ENCODE data around the gene UBE2QL1. TPM values are rescaled to one million over a fixed set of nuclear protein-coding genes. Genes with fewer than 3 reads are reported as not detected.
"Not testable (repeated sequence)": the region's sequence is repeated elsewhere in the genome, so short reads cannot be mapped to it uniquely, and the experiment has no call there.

Gene UBE2QL1
- total RNA-seq, 2 donors from 2014 or later, result 0.05 TPM; not detected in 1

GRCh38 chr5:6505416-6505755 lies 56.7 kb downstream of the UBE2QL1 start:
- no peak for ATAC-seq
- Mint-ChIP-seq H3K27me3 (peaks cover 46% of the 10 kb centered on the region), H3K4me3 (no peak overlapping the region), H3K36me3 (ENCODE audit: low read depth) (peaks cover 2% of the 10 kb centered on the region), H3K4me1 (no peaks in the 10 kb centered on the region), H3K27ac (no peak overlapping the region)
- no peak for DNase-seq
- H3K9me3 ChIP-seq (ENCODE audit: control insufficient read depth, low read length, poor library complexity, severe bottlenecking), result no peaks in the 10 kb centered on the region

DNA sequence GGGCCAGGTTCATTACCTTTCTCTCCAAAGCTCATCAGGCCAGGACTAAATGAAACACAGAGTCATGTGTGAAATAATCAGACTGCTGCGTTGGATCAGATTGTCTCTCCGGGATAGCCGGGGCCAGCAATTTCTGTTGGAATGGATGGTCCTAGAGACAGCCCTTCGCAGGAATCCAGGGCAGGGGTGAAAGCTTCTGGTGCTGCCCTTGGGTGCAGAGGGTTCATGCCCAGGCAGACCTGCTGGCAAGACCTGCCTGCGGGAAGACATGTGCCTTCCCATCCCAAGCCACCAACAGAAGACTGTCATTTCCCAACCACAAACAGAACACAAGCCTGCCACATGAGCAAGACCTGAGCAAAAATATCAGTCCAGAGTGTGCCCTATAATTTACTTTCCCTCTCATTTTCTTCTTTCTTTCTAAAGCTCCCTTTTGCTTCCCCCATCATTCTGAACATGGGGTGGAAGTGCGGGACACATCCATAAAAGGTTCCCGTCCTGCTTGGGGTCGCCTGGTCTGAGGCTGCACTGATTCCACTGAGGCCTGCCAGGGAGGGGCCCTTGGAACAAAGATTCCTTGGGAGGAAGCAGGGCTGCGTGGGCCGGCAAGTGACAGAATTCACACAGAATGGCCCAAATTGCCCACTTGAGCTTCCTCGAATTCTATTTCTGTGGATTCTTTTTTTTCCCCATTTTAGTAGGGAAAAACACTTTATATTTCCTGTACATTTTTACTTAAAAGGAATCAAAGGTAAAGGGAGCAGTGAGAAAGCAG lies 57.3 kb downstream of the UBE2QL1 start:
- Mint-ChIP-seq H3K4me3 (no peak overlapping the region), H3K27ac (no peak overlapping the region), H3K27me3 (peaks cover 46% of the 10 kb centered on the region), H3K4me1 (no peaks in the 10 kb centered on the region), H3K36me3 (ENCODE audit: low read depth) (peaks cover 2% of the 10 kb centered on the region)
- ATAC-seq (no peak), DNase-seq (no peak)
- no peaks in the 10 kb centered on the region for H3K9me3 ChIP-seq (ENCODE audit: control insufficient read depth, low read length, poor library complexity, severe bottlenecking)

GRCh38 chr5:6506611-6507010 lies 58.0 kb downstream of the UBE2QL1 start:
- Mint-ChIP-seq H3K36me3 (ENCODE audit: low read depth) (peaks cover 2% of the 10 kb centered on the region), H3K27me3 (peaks cover 46% of the 10 kb centered on the region), H3K4me1 (no peaks in the 10 kb centered on the region), H3K4me3 (no peak overlapping the region), H3K27ac (no peak overlapping the region)
- H3K9me3 ChIP-seq (ENCODE audit: control insufficient read depth, low read length, poor library complexity, severe bottlenecking), result no peaks in the 10 kb centered on the region
- no peak for DNase-seq
- no peak for ATAC-seq

DNA sequence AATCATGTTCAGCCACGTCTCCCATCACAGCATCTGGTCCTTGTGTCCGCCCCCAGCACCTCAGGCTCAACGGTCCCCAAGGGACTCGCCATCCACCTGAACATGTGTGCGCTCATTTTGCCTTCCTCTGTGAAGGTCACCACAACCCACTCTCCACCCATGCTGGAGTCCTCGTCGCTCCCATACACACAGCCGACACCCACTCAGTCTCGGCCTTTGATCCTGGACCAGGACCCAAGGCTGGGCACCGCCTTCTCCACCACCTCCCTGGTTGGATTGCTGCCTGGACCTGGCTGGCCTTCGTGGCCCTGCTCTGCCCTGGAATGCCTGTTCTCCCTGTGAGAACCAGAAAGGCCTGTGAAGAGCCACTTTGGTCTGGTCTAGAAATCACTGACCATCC lies 60.3 kb downstream of the UBE2QL1 start:
- H3K4me3 Mint-ChIP-seq, result no peak overlapping the region
- H3K36me3 Mint-ChIP-seq (ENCODE audit: low read depth), result peaks cover 2% of the 10 kb centered on the region
- H3K27me3 Mint-ChIP-seq, result peaks cover 39% of the 10 kb centered on the region
- no peak for ATAC-seq
- H3K9me3 ChIP-seq (ENCODE audit: control insufficient read depth, low read length, poor library complexity, severe bottlenecking), result no peaks in the 10 kb centered on the region
- H3K27ac Mint-ChIP-seq, result no peak overlapping the region
- H3K4me1 Mint-ChIP-seq, result no peaks in the 10 kb centered on the region
- no peak for DNase-seq

- peaks cover 2% of the 10 kb centered on the region for H3K36me3 Mint-ChIP-seq (ENCODE audit: low read depth)
Observed at GRCh38 chr5:6510132-6510531, 61.5 kb downstream of the UBE2QL1 start.

DNA sequence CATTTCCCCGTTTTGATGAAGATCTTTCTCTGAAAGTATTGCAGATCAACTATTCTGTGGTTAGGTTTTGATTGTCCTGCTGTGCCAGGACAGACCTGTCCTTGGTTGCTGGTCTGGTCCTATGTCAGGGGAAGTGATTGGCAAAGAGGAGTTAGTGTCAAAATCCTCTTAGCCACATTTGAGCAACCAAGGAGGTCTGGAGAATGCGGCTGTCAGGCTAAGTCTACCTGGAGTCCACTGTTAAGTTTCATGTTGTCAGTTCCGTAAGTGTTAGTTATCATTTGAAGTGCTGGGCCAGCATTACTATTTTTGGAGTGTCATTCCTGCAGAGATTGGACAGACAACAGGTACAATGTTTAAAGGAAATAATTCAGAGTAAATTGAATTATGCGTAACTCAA lies 62.3 kb downstream of the UBE2QL1 start:
- H3K4me1 Mint-ChIP-seq, result no peaks in the 10 kb centered on the region
- no peak for DNase-seq
- no peak overlapping the region for H3K4me3 Mint-ChIP-seq
- ATAC-seq, result no peak
- H3K36me3 Mint-ChIP-seq (ENCODE audit: low read depth), result no peaks in the 10 kb centered on the region
- H3K27me3 Mint-ChIP-seq, result peaks cover 24% of the 10 kb centered on the region
- no peaks in the 10 kb centered on the region for H3K9me3 ChIP-seq (ENCODE audit: control insufficient read depth, low read length, poor library complexity, severe bottlenecking)
- no peak overlapping the region for H3K27ac Mint-ChIP-seq

More at GRCh38 chr5:6510132-6510531, 61.5 kb downstream of the UBE2QL1 start:
- H3K4me3 Mint-ChIP-seq, result no peak overlapping the region
- H3K27ac Mint-ChIP-seq, result no peak overlapping the region
- peaks cover 33% of the 10 kb centered on the region for H3K27me3 Mint-ChIP-seq
- ATAC-seq, result no peak
- no peaks in the 10 kb centered on the region for H3K9me3 ChIP-seq (ENCODE audit: control insufficient read depth, low read length, poor library complexity, severe bottlenecking)
- no peak for DNase-seq
- no peaks in the 10 kb centered on the region for H3K4me1 Mint-ChIP-seq

DNA sequence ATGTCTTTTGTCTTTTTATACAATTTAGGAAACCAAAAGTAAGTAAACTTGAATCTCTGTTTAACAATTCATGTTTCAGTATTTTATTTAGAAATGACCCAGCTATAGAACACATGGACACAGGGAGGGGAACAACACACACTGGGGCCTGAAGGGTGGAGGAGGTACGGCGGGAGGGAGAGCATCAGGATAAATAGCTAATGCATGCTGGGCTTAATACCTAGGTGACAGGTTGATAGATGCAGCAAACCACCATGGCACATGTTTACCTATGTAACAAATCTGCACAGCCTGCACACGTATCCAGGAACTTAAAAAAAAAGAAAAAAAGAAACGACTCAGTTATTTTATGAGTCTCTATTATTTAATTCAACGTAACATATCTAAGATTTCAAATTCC lies 67.2 kb downstream of the UBE2QL1 start:
- H3K9me3 ChIP-seq (ENCODE audit: control insufficient read depth, low read length, poor library complexity, severe bottlenecking); H3K4me3 Mint-ChIP-seq; ATAC-seq; H3K27ac Mint-ChIP-seq; H3K36me3 Mint-ChIP-seq (ENCODE audit: low read depth); DNase-seq; H3K4me1 Mint-ChIP-seq: not testable (repeated sequence)
- peaks cover 24% of the 10 kb centered on the region for H3K27me3 Mint-ChIP-seq

DNA sequence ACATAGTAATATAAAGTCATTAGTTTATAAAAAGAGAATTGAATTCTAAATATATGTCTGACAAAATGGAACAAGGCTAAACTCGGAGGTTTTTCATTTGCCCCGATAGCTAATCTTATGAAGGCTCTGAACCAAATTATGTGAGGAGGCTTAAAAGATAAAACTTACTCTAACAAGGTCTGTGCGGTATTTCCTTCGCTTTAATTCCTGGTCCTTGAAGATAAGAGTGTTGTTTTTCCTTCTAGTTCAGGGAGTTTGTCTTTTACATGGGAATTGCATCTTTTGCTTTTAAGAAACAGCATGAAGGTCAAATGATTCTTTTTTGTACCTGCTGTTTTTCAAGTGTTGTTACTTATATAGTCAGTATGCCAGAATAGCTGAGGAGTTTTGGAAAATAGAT lies 68.2 kb downstream of the UBE2QL1 start:
- Mint-ChIP-seq H3K27me3 (peaks cover 34% of the 10 kb centered on the region), H3K4me3 (no peak overlapping the region), H3K36me3 (ENCODE audit: low read depth) (no peaks in the 10 kb centered on the region), H3K27ac (no peak overlapping the region), H3K4me1 (peaks cover 3% of the 10 kb centered on the region)
- DNase-seq (no peak), ATAC-seq (no peak)
- H3K9me3 ChIP-seq (ENCODE audit: control insufficient read depth, low read length, poor library complexity, severe bottlenecking), result no peaks in the 10 kb centered on the region

- Mint-ChIP-seq H3K4me3 (no peak overlapping the region), H3K4me1 (peaks cover 3% of the 10 kb centered on the region), H3K36me3 (ENCODE audit: low read depth) (no peaks in the 10 kb centered on the region), H3K27me3 (peaks cover 41% of the 10 kb centered on the region), H3K27ac (no peak overlapping the region)
- DNase-seq (no peak), ATAC-seq (no peak)
- H3K9me3 ChIP-seq (ENCODE audit: control insufficient read depth, low read length, poor library complexity, severe bottlenecking), result no peaks in the 10 kb centered on the region
Observed at GRCh38 chr5:6517510-6517909, 68.9 kb downstream of the UBE2QL1 start.

- no peaks in the 10 kb centered on the region for H3K36me3 Mint-ChIP-seq (ENCODE audit: low read depth)
- H3K9me3 ChIP-seq (ENCODE audit: control insufficient read depth, low read length, poor library complexity, severe bottlenecking), result no peaks in the 10 kb centered on the region
- H3K4me3 Mint-ChIP-seq, result no peak overlapping the region
- H3K4me1 Mint-ChIP-seq, result peaks cover 3% of the 10 kb centered on the region
- H3K27ac Mint-ChIP-seq, result no peak overlapping the region
- no peak for DNase-seq
- H3K27me3 Mint-ChIP-seq, result peaks cover 43% of the 10 kb centered on the region
- ATAC-seq, result no peak
Observed at GRCh38 chr5:6518298-6519057, 69.8 kb downstream of the UBE2QL1 start.

- Mint-ChIP-seq H3K4me3 (no peak overlapping the region), H3K27me3 (peaks cover 59% of the 10 kb centered on the region), H3K36me3 (ENCODE audit: low read depth) (no peaks in the 10 kb centered on the region), H3K27ac (no peak overlapping the region), H3K4me1 (peaks cover 3% of the 10 kb centered on the region)
- DNase-seq, result no peak
- no peaks in the 10 kb centered on the region for H3K9me3 ChIP-seq (ENCODE audit: control insufficient read depth, low read length, poor library complexity, severe bottlenecking)
- no peak for ATAC-seq
Observed at GRCh38 chr5:6520201-6520600, 71.5 kb downstream of the UBE2QL1 start.

- ATAC-seq (no peak), DNase-seq (no peak)
- Mint-ChIP-seq H3K4me3 (no peak overlapping the region), H3K4me1 (no peaks in the 10 kb centered on the region), H3K27me3 (peaks cover 63% of the 10 kb centered on the region), H3K27ac (no peak overlapping the region), H3K36me3 (ENCODE audit: low read depth) (no peaks in the 10 kb centered on the region)
- no peaks in the 10 kb centered on the region for H3K9me3 ChIP-seq (ENCODE audit: control insufficient read depth, low read length, poor library complexity, severe bottlenecking)
Observed at GRCh38 chr5:6522331-6522730, 73.7 kb downstream of the UBE2QL1 start.

GRCh38 chr5:6522923-6523322 lies 74.3 kb downstream of the UBE2QL1 start:
- ATAC-seq (no peak), DNase-seq (no peak)
- H3K27me3 Mint-ChIP-seq, result peaks cover 69% of the 10 kb centered on the region
- H3K27ac Mint-ChIP-seq, result no peak overlapping the region
- no peaks in the 10 kb centered on the region for H3K9me3 ChIP-seq (ENCODE audit: control insufficient read depth, low read length, poor library complexity, severe bottlenecking)
- H3K36me3 Mint-ChIP-seq (ENCODE audit: low read depth), result no peaks in the 10 kb centered on the region
- H3K4me1 Mint-ChIP-seq, result no peaks in the 10 kb centered on the region
- no peak overlapping the region for H3K4me3 Mint-ChIP-seq

GRCh38 chr5:6525422-6525821 lies 76.8 kb downstream of the UBE2QL1 start:
- H3K27ac Mint-ChIP-seq, result no peak overlapping the region
- no peak for ATAC-seq
- H3K4me1 Mint-ChIP-seq, result no peaks in the 10 kb centered on the region

More at GRCh38 chr5:6525422-6525821, 76.8 kb downstream of the UBE2QL1 start:
- no peaks in the 10 kb centered on the region for H3K9me3 ChIP-seq (ENCODE audit: control insufficient read depth, low read length, poor library complexity, severe bottlenecking)
- Mint-ChIP-seq H3K4me3 (no peak overlapping the region), H3K27me3 (peaks cover 58% of the 10 kb centered on the region), H3K36me3 (ENCODE audit: low read depth) (no peaks in the 10 kb centered on the region)
- no peak for DNase-seq

Data from T-helper 17 cell (primary cell).